ENCODE results near the gene TMEM61. TPM values are rescaled to one million over a fixed set of nuclear protein-coding genes. Genes with fewer than 3 reads are reported as not detected.

TMEM61 gene
- total RNA-seq, 1 donor from 2014 or later = not detected

DNA sequence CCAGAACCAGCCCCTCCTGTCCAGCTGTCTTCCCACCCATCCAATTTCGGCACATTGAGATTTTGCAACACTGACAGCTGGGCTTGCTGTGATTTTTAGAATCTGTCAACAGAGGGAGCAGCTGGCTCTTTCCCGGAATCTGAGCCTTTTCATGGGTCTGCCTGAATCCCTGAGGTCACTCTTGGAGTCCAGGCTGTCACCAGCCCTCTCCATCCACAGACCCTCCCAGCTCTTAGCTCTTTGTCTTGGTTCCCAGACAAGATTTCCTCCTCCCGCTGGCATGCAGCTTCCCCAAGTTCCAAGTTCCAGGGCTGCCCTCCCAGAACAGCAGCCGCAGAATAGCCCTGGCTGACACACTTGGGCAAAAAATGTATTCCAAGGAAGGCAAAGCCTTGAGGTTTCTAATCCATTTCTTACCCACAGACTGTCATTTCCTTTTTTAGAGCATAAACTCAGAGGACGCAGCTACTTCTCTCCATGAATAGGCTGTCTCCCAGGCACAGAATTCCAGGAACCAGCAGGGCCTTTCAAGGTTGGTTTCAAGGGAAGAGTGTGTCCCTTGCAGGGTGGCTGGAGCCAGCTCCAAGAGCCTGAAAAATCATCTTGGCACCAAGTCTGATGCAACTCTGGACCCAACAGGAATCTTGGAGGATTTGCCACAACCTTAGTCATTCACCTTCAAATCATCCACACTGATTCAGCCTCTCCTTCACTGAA lies 7.1 kb upstream of the TMEM61 start:
- ChIA-PET POLR2A (no interaction called here), CTCF (no interaction called here)
- Mint-ChIP-seq H3K27me3 (peaks cover 26% of the 10 kb centered on the region), H3K4me1 (peaks cover 5% of the 10 kb centered on the region), H3K9me3 (no peaks in the 10 kb centered on the region), H3K27ac (no peak overlapping the region), H3K36me3 (ENCODE audit: low read depth) (no peaks in the 10 kb centered on the region), H3K4me3 (no peak overlapping the region)
- TF ChIP-seq, protein P1, sequence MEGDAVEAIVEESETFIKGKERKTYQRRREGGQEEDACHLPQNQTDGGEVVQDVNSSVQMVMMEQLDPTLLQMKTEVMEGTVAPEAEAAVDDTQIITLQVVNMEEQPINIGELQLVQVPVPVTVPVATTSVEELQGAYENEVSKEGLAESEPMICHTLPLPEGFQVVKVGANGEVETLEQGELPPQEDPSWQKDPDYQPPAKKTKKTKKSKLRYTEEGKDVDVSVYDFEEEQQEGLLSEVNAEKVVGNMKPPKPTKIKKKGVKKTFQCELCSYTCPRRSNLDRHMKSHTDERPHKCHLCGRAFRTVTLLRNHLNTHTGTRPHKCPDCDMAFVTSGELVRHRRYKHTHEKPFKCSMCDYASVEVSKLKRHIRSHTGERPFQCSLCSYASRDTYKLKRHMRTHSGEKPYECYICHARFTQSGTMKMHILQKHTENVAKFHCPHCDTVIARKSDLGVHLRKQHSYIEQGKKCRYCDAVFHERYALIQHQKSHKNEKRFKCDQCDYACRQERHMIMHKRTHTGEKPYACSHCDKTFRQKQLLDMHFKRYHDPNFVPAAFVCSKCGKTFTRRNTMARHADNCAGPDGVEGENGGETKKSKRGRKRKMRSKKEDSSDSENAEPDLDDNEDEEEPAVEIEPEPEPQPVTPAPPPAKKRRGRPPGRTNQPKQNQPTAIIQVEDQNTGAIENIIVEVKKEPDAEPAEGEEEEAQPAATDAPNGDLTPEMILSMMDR (IDR thresholded peaks at IDR 0.05) = no peak
- intact Hi-C loops (cut with micrococcal nuclease) = no loop called here
- no peak for DNase-seq
- no peak for ATAC-seq (ENCODE audit: low read depth)

DNA sequence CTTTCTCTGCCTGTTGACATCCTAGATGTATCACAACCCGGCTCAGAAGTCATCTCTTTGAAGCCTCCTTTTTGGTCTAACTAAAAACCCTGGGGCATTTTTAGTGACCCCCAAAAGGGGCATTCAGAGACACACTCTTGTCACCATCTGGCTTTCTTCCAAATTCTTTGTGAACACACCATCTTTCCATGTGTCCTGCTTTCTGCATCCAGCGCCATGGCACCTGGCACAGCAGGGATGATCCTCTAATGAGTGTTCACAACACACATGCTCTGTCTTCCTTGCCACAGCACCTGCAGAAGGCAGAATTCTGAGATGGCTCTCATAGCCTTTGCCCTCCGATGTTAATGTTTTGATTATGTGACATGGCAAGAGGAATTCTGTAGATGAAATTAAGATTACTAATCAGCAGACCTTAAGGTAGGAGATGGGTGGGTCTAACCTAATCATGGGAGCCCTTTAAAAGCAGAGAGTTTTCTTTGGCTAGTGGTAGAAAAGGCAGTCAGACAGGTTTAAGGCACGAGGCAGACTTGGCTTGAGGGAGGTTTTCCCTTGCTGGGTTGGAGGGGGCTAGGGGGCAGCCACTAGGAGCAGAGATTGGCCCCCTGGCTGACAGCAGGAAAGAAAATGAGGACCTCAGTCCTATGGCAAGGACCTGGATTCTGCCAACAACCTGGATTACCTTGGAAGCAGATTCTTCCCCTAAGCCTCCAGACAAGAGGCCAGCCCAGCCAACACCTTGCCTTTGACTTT lies 4.9 kb upstream of the TMEM61 start:
- TF ChIP-seq, protein P1 (IDR thresholded peaks at IDR 0.05) = no peak
- CTCF ChIA-PET = no interaction called here
- Mint-ChIP-seq H3K4me1 (peaks cover 5% of the 10 kb centered on the region), H3K27me3 (peaks cover 25% of the 10 kb centered on the region), H3K27ac (no peak overlapping the region), H3K9me3 (no peaks in the 10 kb centered on the region), H3K36me3 (ENCODE audit: low read depth) (no peaks in the 10 kb centered on the region), H3K4me3 (no peak overlapping the region)
- intact Hi-C loops (cut with micrococcal nuclease) = no loop called here
- ATAC-seq (ENCODE audit: low read depth) (no peak), DNase-seq (no peak)
- POLR2A ChIA-PET = no interaction called here

DNA sequence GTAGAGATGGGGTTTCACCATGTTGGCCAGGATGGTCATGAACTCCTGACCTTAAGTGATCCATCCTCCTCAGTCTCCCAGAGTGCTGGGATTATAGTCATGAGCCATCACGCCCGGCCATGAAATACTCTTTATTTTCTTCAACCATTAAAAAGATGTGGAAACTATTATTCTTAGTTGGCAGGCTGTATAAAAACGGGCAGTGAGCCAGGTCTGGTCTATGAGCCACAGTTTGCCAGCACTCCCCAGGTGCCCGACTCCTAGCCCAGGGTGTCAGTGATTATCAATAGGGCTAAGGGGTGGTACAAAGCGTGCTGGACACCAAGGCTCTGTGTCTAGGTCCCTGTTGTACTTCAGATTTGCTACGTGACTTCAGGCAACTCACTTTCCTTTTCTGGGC lies 3.7 kb upstream of the TMEM61 start:
- peaks cover 28% of the 10 kb centered on the region for H3K27me3 Mint-ChIP-seq
- H3K36me3 Mint-ChIP-seq (ENCODE audit: low read depth) = no peaks in the 10 kb centered on the region
- no peak for ATAC-seq (ENCODE audit: low read depth)
- no peak for DNase-seq
- no peaks in the 10 kb centered on the region for H3K4me1 Mint-ChIP-seq
- CTCF ChIA-PET = no interaction called here
- intact Hi-C loops (cut with micrococcal nuclease) = no loop called here
- H3K9me3 Mint-ChIP-seq = no peaks in the 10 kb centered on the region
- no peak overlapping the region for H3K4me3 Mint-ChIP-seq
- H3K27ac Mint-ChIP-seq = no peak overlapping the region
- POLR2A ChIA-PET = no interaction called here
- TF ChIP-seq, protein P1 (IDR thresholded peaks at IDR 0.05) = no peak

DNA sequence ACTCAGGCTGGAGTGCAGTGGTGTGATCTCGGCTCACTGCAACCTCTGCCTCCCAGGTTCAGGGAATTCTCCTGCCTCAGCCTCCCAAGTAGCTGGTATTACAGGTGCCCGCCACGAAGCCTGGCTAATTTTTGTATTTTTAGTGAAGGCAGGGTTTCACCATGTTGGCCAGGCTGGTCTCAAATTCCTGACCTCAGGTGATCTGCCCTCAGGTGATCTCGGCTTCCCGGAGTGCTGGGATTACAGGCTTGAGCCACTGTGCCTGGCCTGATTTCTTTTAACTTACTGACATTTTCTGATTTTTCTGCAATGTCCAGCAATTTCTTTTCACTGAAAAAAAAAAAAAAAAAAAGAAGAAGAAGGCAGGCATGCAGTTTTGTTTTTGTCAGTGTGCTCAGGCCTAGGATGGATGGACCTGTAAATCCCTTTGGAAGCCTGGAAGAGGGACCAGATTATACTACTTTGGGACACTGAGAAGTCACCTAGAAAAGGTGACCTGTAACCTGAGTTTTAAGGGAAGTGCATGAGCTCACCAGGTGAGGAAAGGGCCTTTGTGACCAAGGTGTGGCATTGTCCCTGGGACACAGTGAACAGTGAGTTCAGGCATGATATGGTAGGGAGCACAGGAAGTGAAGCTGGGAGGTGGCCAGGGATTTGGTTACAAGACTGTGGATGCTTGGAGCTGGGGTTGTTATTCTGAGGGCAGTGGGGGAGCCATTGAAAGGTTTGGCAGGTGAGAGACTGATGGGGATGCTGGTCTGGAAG lies 2.7 kb upstream of the TMEM61 start:
- DNase-seq (no peak), ATAC-seq (ENCODE audit: low read depth) (no peak)
- TF ChIP-seq, protein P1 (IDR thresholded peaks at IDR 0.05) = no peak
- CTCF ChIA-PET = no interaction called here
- H3K27ac Mint-ChIP-seq = no peak overlapping the region
- peaks cover 30% of the 10 kb centered on the region for H3K27me3 Mint-ChIP-seq
- H3K36me3 Mint-ChIP-seq (ENCODE audit: low read depth) = no peaks in the 10 kb centered on the region
- no peaks in the 10 kb centered on the region for H3K9me3 Mint-ChIP-seq
- no peak overlapping the region for H3K4me3 Mint-ChIP-seq
- intact Hi-C loops (cut with micrococcal nuclease) = no loop called here
- POLR2A ChIA-PET = no interaction called here
- H3K4me1 Mint-ChIP-seq = no peaks in the 10 kb centered on the region
